OCI-M1 (cell line): Measurements from ENCODE around the gene OSBPL10.
"Not testable (repeated sequence)": the region's sequence is repeated elsewhere in the genome, so short reads cannot be mapped to it uniquely, and the experiment has no call there.

Experiments used
- DNase-seq: peaks from one replicate; lab custom pipeline; 2025; lab: John Stamatoyannopoulos, UW

OSBPL10 gene

GRCh38 chr3:31704591-31705179 is 276.4 kb downstream of the OSBPL10 start:
- no peak for DNase-seq

GRCh38 chr3:31704156-31704555 is 276.9 kb downstream of the OSBPL10 start:
- no peak for DNase-seq

GRCh38 chr3:31701286-31701685 is 279.8 kb downstream of the OSBPL10 start:
- no peak for DNase-seq

GRCh38 chr3:31699309-31699953 is 281.6 kb downstream of the OSBPL10 start:
- no peak for DNase-seq

- no peak for DNase-seq
Measured at GRCh38 chr3:31696815-31697548, 284.1 kb downstream of the OSBPL10 start.

GRCh38 chr3:31696009-31696297 is 285.1 kb downstream of the OSBPL10 start:
- DNase-seq: no peak

- peak; percentile 5 for DNase-seq
Measured at GRCh38 chr3:31695280-31696008, 285.6 kb downstream of the OSBPL10 start.

GRCh38 chr3:31693346-31693745 is 287.7 kb downstream of the OSBPL10 start:
- no peak for DNase-seq

GRCh38 chr3:31692751-31693150 is 288.3 kb downstream of the OSBPL10 start:
- peak; percentile 18 for DNase-seq

GRCh38 chr3:31690771-31691170 is 290.3 kb downstream of the OSBPL10 start:
- DNase-seq: no peak

GRCh38 chr3:31689523-31689922 is 291.5 kb downstream of the OSBPL10 start:
- not testable (repeated sequence) for DNase-seq

- no peak for DNase-seq
Measured at GRCh38 chr3:31688984-31689383, 292.1 kb downstream of the OSBPL10 start.

- no peak for DNase-seq
Measured at GRCh38 chr3:31687020-31687802, 293.9 kb downstream of the OSBPL10 start.

- no peak for DNase-seq
Measured at GRCh38 chr3:31680072-31680870, 300.8 kb downstream of the OSBPL10 start.

GRCh38 chr3:31676556-31676955 is 304.5 kb downstream of the OSBPL10 start:
- no peak for DNase-seq

- DNase-seq: no peak
Measured at GRCh38 chr3:31673950-31674349, 307.1 kb downstream of the OSBPL10 start.

- DNase-seq: no peak
Measured at GRCh38 chr3:31671976-31672375, 309.1 kb downstream of the OSBPL10 start.

GRCh38 chr3:31671451-31671850 is 309.6 kb downstream of the OSBPL10 start:
- DNase-seq: no peak

GRCh38 chr3:31670722-31671121 is 310.3 kb downstream of the OSBPL10 start:
- no peak for DNase-seq

GRCh38 chr3:31670136-31670535 is 310.9 kb downstream of the OSBPL10 start:
- DNase-seq: no peak

GRCh38 chr3:31668242-31668641 is 312.8 kb downstream of the OSBPL10 start:
- no peak for DNase-seq
